AG10803 (cell line): Measurements from ENCODE around the gene TRAF3IP1.
"Not testable (repeated sequence)": the region's sequence is repeated elsewhere in the genome, so short reads cannot be mapped to it uniquely, and the experiment has no call there.

Experiments used
- DNase-seq: peaks from one replicate; pipeline ENCODE4 v3.0.0; 2010; ENCODE audit warnings: low read depth
- H3K4me3 ChIP-seq: 2 replicates; pipeline ENCODE4 v1.5.1; 2011; ENCODE audit warnings: mild to moderate bottlenecking, low read length, control low read depth
- CTCF ChIP-seq: conservative IDR thresholded peaks from 2 replicates; pipeline ENCODE4 v1.5.1; 2011; ENCODE audit warnings: mild to moderate bottlenecking, low read length, control low read depth, inconsistent platforms

TRAF3IP1 gene

GRCh38 chr2:238404406-238405216 is 84.3 kb downstream of the TRAF3IP1 start:
- TF ChIP-seq CTCF, result no peak
- DNase-seq, result no peak

GRCh38 chr2:238405217-238405555 is 84.9 kb downstream of the TRAF3IP1 start:
- DNase-seq, H3K4me3 ChIP-seq: not testable (repeated sequence)

More at GRCh38 chr2:238404406-238405216, 84.3 kb downstream of the TRAF3IP1 start:
- H3K4me3 ChIP-seq, result no peak overlapping the region

- no peak overlapping the region for H3K4me3 ChIP-seq
- no peak for TF ChIP-seq CTCF
- no peak for DNase-seq
Measured at GRCh38 chr2:238406221-238406997, 86.1 kb downstream of the TRAF3IP1 start.

GRCh38 chr2:238406998-238407285 is 86.6 kb downstream of the TRAF3IP1 start:
- DNase-seq, result no peak
- H3K4me3 ChIP-seq, result no peak overlapping the region
- no peak for TF ChIP-seq CTCF

GRCh38 chr2:238407566-238407965 is 87.2 kb downstream of the TRAF3IP1 start:
- DNase-seq, result no peak
- H3K4me3 ChIP-seq, result no peak overlapping the region
- TF ChIP-seq CTCF, result no peak

- H3K4me3 ChIP-seq, result no peak overlapping the region
- no peak for TF ChIP-seq CTCF
- no peak for DNase-seq
Measured at GRCh38 chr2:238408615-238409340, 88.5 kb downstream of the TRAF3IP1 start.

- no peak for DNase-seq
- no peak for TF ChIP-seq CTCF
- no peak overlapping the region for H3K4me3 ChIP-seq
Measured at GRCh38 chr2:238409341-238410199, 89.3 kb downstream of the TRAF3IP1 start.
